ENCODE results near the gene ADAD2.
"Not testable (repeated sequence)": the region's sequence is repeated elsewhere in the genome, so short reads cannot be mapped to it uniquely, and the experiment has no call there.

ADAD2 gene

GRCh38 chr16:84214451-84215066 is 23.6 kb downstream of the ADAD2 start:
- Histone ChIP-seq H3K27me3 (ENCODE audit: control insufficient read depth, insufficient read depth, low read length) (no peaks in the 10 kb centered on the region), H3K27ac (ENCODE audit: low read depth, low read length) (no peak overlapping the region), H3K9ac (ENCODE audit: low read depth, low read length) (no peak overlapping the region), H3K9me3 (ENCODE audit: control insufficient read depth, insufficient read depth, low read length) (no peaks in the 10 kb centered on the region), H3K36me3 (ENCODE audit: control insufficient read depth, insufficient read depth, low read length) (no peaks in the 10 kb centered on the region), H3K4me3 (ENCODE audit: low read depth, low read length) (no peak overlapping the region), H3K4me1 (ENCODE audit: control insufficient read depth, insufficient read depth, low read length) (no peaks in the 10 kb centered on the region)

- Histone ChIP-seq H3K36me3 (ENCODE audit: control insufficient read depth, insufficient read depth, low read length) (no peaks in the 10 kb centered on the region), H3K27ac (ENCODE audit: low read depth, low read length) (no peak overlapping the region), H3K27me3 (ENCODE audit: control insufficient read depth, insufficient read depth, low read length) (no peaks in the 10 kb centered on the region), H3K9ac (ENCODE audit: low read depth, low read length) (no peak overlapping the region), H3K4me1 (ENCODE audit: control insufficient read depth, insufficient read depth, low read length) (no peaks in the 10 kb centered on the region), H3K9me3 (ENCODE audit: control insufficient read depth, insufficient read depth, low read length) (no peaks in the 10 kb centered on the region), H3K4me3 (ENCODE audit: low read depth, low read length) (no peak overlapping the region)
Measured at GRCh38 chr16:84215531-84215930, 24.6 kb downstream of the ADAD2 start.

GRCh38 chr16:84216144-84216543 is 25.2 kb downstream of the ADAD2 start:
- H3K27me3 ChIP-seq (ENCODE audit: control insufficient read depth, insufficient read depth, low read length); H3K9me3 ChIP-seq (ENCODE audit: control insufficient read depth, insufficient read depth, low read length); H3K36me3 ChIP-seq (ENCODE audit: control insufficient read depth, insufficient read depth, low read length); H3K4me1 ChIP-seq (ENCODE audit: control insufficient read depth, insufficient read depth, low read length); H3K4me3 ChIP-seq (ENCODE audit: low read depth, low read length); H3K9ac ChIP-seq (ENCODE audit: low read depth, low read length); H3K27ac ChIP-seq (ENCODE audit: low read depth, low read length): not testable (repeated sequence)

GRCh38 chr16:84218176-84218823 is 27.3 kb downstream of the ADAD2 start:
- Histone ChIP-seq H3K27me3 (ENCODE audit: control insufficient read depth, insufficient read depth, low read length) (no peaks in the 10 kb centered on the region), H3K27ac (ENCODE audit: low read depth, low read length) (no peak overlapping the region), H3K9me3 (ENCODE audit: control insufficient read depth, insufficient read depth, low read length) (no peaks in the 10 kb centered on the region), H3K4me1 (ENCODE audit: control insufficient read depth, insufficient read depth, low read length) (no peaks in the 10 kb centered on the region), H3K36me3 (ENCODE audit: control insufficient read depth, insufficient read depth, low read length) (no peaks in the 10 kb centered on the region), H3K9ac (ENCODE audit: low read depth, low read length) (no peak overlapping the region), H3K4me3 (ENCODE audit: low read depth, low read length) (no peak overlapping the region)

- H3K36me3 ChIP-seq (ENCODE audit: control insufficient read depth, insufficient read depth, low read length) = no peaks in the 10 kb centered on the region
- no peak overlapping the region for H3K9ac ChIP-seq (ENCODE audit: low read depth, low read length)
- no peak overlapping the region for H3K4me3 ChIP-seq (ENCODE audit: low read depth, low read length)
- no peaks in the 10 kb centered on the region for H3K27me3 ChIP-seq (ENCODE audit: control insufficient read depth, insufficient read depth, low read length)
- H3K4me1 ChIP-seq (ENCODE audit: control insufficient read depth, insufficient read depth, low read length) = no peaks in the 10 kb centered on the region
- no peaks in the 10 kb centered on the region for H3K9me3 ChIP-seq (ENCODE audit: control insufficient read depth, insufficient read depth, low read length)
- H3K27ac ChIP-seq (ENCODE audit: low read depth, low read length) = no peak overlapping the region
Measured at GRCh38 chr16:84218956-84219355, 28.0 kb downstream of the ADAD2 start.

GRCh38 chr16:84220851-84221250 is 29.9 kb downstream of the ADAD2 start:
- H3K27ac ChIP-seq (ENCODE audit: low read depth, low read length) = no peak overlapping the region
- no peaks in the 10 kb centered on the region for H3K36me3 ChIP-seq (ENCODE audit: control insufficient read depth, insufficient read depth, low read length)
- no peak overlapping the region for H3K9ac ChIP-seq (ENCODE audit: low read depth, low read length)
- H3K27me3 ChIP-seq (ENCODE audit: control insufficient read depth, insufficient read depth, low read length) = no peaks in the 10 kb centered on the region
- no peaks in the 10 kb centered on the region for H3K9me3 ChIP-seq (ENCODE audit: control insufficient read depth, insufficient read depth, low read length)
- H3K4me1 ChIP-seq (ENCODE audit: control insufficient read depth, insufficient read depth, low read length) = no peaks in the 10 kb centered on the region
- H3K4me3 ChIP-seq (ENCODE audit: low read depth, low read length) = no peak overlapping the region

- H3K27me3 ChIP-seq (ENCODE audit: control insufficient read depth, insufficient read depth, low read length) = no peaks in the 10 kb centered on the region
- no peak overlapping the region for H3K27ac ChIP-seq (ENCODE audit: low read depth, low read length)
- no peaks in the 10 kb centered on the region for H3K9me3 ChIP-seq (ENCODE audit: control insufficient read depth, insufficient read depth, low read length)
- no peak overlapping the region for H3K4me3 ChIP-seq (ENCODE audit: low read depth, low read length)
- H3K36me3 ChIP-seq (ENCODE audit: control insufficient read depth, insufficient read depth, low read length) = no peaks in the 10 kb centered on the region
- H3K4me1 ChIP-seq (ENCODE audit: control insufficient read depth, insufficient read depth, low read length) = peaks cover 5% of the 10 kb centered on the region; the same call in 1 of the 2 replicates
- no peak overlapping the region for H3K9ac ChIP-seq (ENCODE audit: low read depth, low read length)
Measured at GRCh38 chr16:84223456-84223855, 32.5 kb downstream of the ADAD2 start.

GRCh38 chr16:84224554-84224953 is 33.6 kb downstream of the ADAD2 start:
- H3K27me3 ChIP-seq (ENCODE audit: control insufficient read depth, insufficient read depth, low read length) = no peaks in the 10 kb centered on the region
- no peak overlapping the region for H3K27ac ChIP-seq (ENCODE audit: low read depth, low read length)
- no peaks in the 10 kb centered on the region for H3K9me3 ChIP-seq (ENCODE audit: control insufficient read depth, insufficient read depth, low read length)
- peaks cover 5% of the 10 kb centered on the region; the same call in 1 of the 2 replicates for H3K4me1 ChIP-seq (ENCODE audit: control insufficient read depth, insufficient read depth, low read length)
- no peaks in the 10 kb centered on the region for H3K36me3 ChIP-seq (ENCODE audit: control insufficient read depth, insufficient read depth, low read length)
- H3K4me3 ChIP-seq (ENCODE audit: low read depth, low read length) = no peak overlapping the region
- no peak overlapping the region for H3K9ac ChIP-seq (ENCODE audit: low read depth, low read length)

GRCh38 chr16:84225126-84225525 is 34.2 kb downstream of the ADAD2 start:
- H3K9ac ChIP-seq (ENCODE audit: low read depth, low read length) = no peak overlapping the region

GRCh38 chr16:84225571-84225970 is 34.6 kb downstream of the ADAD2 start:
- H3K27ac ChIP-seq (ENCODE audit: low read depth, low read length) = no peak overlapping the region
- no peak overlapping the region for H3K9ac ChIP-seq (ENCODE audit: low read depth, low read length)
- no peaks in the 10 kb centered on the region for H3K9me3 ChIP-seq (ENCODE audit: control insufficient read depth, insufficient read depth, low read length)
- peaks cover 5% of the 10 kb centered on the region; the same call in 1 of the 2 replicates for H3K4me1 ChIP-seq (ENCODE audit: control insufficient read depth, insufficient read depth, low read length)
- H3K4me3 ChIP-seq (ENCODE audit: low read depth, low read length) = no peak overlapping the region
- no peaks in the 10 kb centered on the region for H3K36me3 ChIP-seq (ENCODE audit: control insufficient read depth, insufficient read depth, low read length)
- H3K27me3 ChIP-seq (ENCODE audit: control insufficient read depth, insufficient read depth, low read length) = no peaks in the 10 kb centered on the region

More at GRCh38 chr16:84225126-84225525, 34.2 kb downstream of the ADAD2 start:
- H3K27ac ChIP-seq (ENCODE audit: low read depth, low read length) = no peak overlapping the region
- H3K36me3 ChIP-seq (ENCODE audit: control insufficient read depth, insufficient read depth, low read length) = no peaks in the 10 kb centered on the region
- H3K4me1 ChIP-seq (ENCODE audit: control insufficient read depth, insufficient read depth, low read length) = peaks cover 5% of the 10 kb centered on the region; the same call in 1 of the 2 replicates
- no peaks in the 10 kb centered on the region for H3K27me3 ChIP-seq (ENCODE audit: control insufficient read depth, insufficient read depth, low read length)
- no peaks in the 10 kb centered on the region for H3K9me3 ChIP-seq (ENCODE audit: control insufficient read depth, insufficient read depth, low read length)
- no peak overlapping the region for H3K4me3 ChIP-seq (ENCODE audit: low read depth, low read length)

- no peak overlapping the region for H3K9ac ChIP-seq (ENCODE audit: low read depth, low read length)
- no peaks in the 10 kb centered on the region for H3K27me3 ChIP-seq (ENCODE audit: control insufficient read depth, insufficient read depth, low read length)
- H3K27ac ChIP-seq (ENCODE audit: low read depth, low read length) = no peak overlapping the region
- H3K36me3 ChIP-seq (ENCODE audit: control insufficient read depth, insufficient read depth, low read length) = no peaks in the 10 kb centered on the region
- H3K9me3 ChIP-seq (ENCODE audit: control insufficient read depth, insufficient read depth, low read length) = no peaks in the 10 kb centered on the region
- H3K4me1 ChIP-seq (ENCODE audit: control insufficient read depth, insufficient read depth, low read length) = peaks cover 5% of the 10 kb centered on the region; the same call in 1 of the 2 replicates
- H3K4me3 ChIP-seq (ENCODE audit: low read depth, low read length) = no peak overlapping the region
Measured at GRCh38 chr16:84226026-84226425, 35.1 kb downstream of the ADAD2 start.
